ENCODE results near the gene AKIRIN1. TPM values are rescaled to one million over a fixed set of nuclear protein-coding genes. Genes with fewer than 3 reads are reported as not detected.
"Not testable (repeated sequence)": the region's sequence is repeated elsewhere in the genome, so short reads cannot be mapped to it uniquely, and the experiment has no call there.

The AKIRIN1 gene
- total RNA-seq, 2 experiments from 2014 or later, result 57.8 to 59.4 TPM

GRCh38 chr1:39003281-39003680, 12.2 kb downstream of the AKIRIN1 start:
- H3K4me3 Mint-ChIP-seq, result no peak overlapping the region
- no peaks in the 10 kb centered on the region for H3K9me3 Mint-ChIP-seq
- no peaks in the 10 kb centered on the region for H3K27me3 Mint-ChIP-seq
- POLR2A ChIA-PET, result interaction anchor here (0.7 to 2.9 kb wide), 4 partner anchors 14 to 410 kb away, joined by 3 to 9 read pairs (median 4); partner anchors contain the start of gene NDUFS5
- peaks cover 65% of the 10 kb centered on the region for H3K36me3 Mint-ChIP-seq (ENCODE audit: low read depth)
- peaks cover 41% of the 10 kb centered on the region for H3K4me1 Mint-ChIP-seq (ENCODE audit: low read depth)
- DNase-seq, result no peak
- CTCF ChIA-PET, result interaction anchor here (1.0 to 2.2 kb wide), 5 partner anchors 11 to 168 kb away, joined by 3 to 8 read pairs (median 6); no protein-coding TSS in a partner anchor
- intact Hi-C loops (cut with micrococcal nuclease), result no loop called here
- H3K27ac Mint-ChIP-seq, result peak overlapping the region; percentile 86
- no peak for ATAC-seq
- TF ChIP-seq, protein P1, sequence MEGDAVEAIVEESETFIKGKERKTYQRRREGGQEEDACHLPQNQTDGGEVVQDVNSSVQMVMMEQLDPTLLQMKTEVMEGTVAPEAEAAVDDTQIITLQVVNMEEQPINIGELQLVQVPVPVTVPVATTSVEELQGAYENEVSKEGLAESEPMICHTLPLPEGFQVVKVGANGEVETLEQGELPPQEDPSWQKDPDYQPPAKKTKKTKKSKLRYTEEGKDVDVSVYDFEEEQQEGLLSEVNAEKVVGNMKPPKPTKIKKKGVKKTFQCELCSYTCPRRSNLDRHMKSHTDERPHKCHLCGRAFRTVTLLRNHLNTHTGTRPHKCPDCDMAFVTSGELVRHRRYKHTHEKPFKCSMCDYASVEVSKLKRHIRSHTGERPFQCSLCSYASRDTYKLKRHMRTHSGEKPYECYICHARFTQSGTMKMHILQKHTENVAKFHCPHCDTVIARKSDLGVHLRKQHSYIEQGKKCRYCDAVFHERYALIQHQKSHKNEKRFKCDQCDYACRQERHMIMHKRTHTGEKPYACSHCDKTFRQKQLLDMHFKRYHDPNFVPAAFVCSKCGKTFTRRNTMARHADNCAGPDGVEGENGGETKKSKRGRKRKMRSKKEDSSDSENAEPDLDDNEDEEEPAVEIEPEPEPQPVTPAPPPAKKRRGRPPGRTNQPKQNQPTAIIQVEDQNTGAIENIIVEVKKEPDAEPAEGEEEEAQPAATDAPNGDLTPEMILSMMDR (IDR thresholded peaks at IDR 0.05), result no peak

DNA sequence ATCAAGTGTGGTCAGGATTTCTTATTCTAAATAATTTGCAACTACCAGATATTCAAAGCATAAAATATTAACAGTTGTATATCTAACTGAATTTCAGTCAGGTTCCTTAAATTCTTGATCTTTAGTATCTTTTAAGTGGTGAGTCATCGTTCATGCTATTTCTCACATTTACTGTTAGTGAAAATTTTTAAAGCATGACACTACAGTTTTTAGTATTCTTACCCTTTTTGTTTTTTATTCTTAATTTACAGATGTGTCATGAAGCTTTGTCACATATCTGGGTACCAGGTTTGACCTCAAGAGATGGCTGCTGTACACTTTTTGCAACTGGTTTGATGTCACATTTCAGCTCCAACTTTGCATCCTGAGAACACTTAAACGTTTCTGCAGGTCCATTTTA, 12.7 kb downstream of the AKIRIN1 start:
- Mint-ChIP-seq H3K36me3 (ENCODE audit: low read depth) (peaks cover 67% of the 10 kb centered on the region), H3K4me1 (ENCODE audit: low read depth) (peaks cover 40% of the 10 kb centered on the region), H3K9me3 (no peaks in the 10 kb centered on the region), H3K27me3 (no peaks in the 10 kb centered on the region), H3K4me3 (no peak overlapping the region), H3K27ac (peak overlapping the region; percentile 86)
- TF ChIP-seq, protein P1 (IDR thresholded peaks at IDR 0.05), result no peak
- ATAC-seq (peak; percentile 45), DNase-seq (no peak)
- POLR2A ChIA-PET, result interaction anchor here (0.6 to 2.9 kb wide), 2 partner anchors 22 to 88 kb away, joined by 3 to 9 read pairs; partner anchors contain the start of gene NDUFS5
- CTCF ChIA-PET, result interaction anchor here (1.0 to 2.2 kb wide), 5 partner anchors 12 to 169 kb away, joined by 3 to 8 read pairs (median 6); no protein-coding TSS in a partner anchor
- intact Hi-C loops (cut with micrococcal nuclease), result no loop called here

GRCh38 chr1:39006287-39006686, 15.2 kb downstream of the AKIRIN1 start:
- ATAC-seq (no peak), DNase-seq (no peak)
- H3K27ac Mint-ChIP-seq, result peak overlapping the region; percentile 30
- no peaks in the 10 kb centered on the region for H3K27me3 Mint-ChIP-seq
- intact Hi-C loops (cut with micrococcal nuclease), result no loop called here
- ChIA-PET POLR2A (no interaction called here), CTCF (no interaction called here)
- H3K36me3 Mint-ChIP-seq (ENCODE audit: low read depth), result peaks cover 57% of the 10 kb centered on the region
- H3K4me1 Mint-ChIP-seq (ENCODE audit: low read depth), result peaks cover 31% of the 10 kb centered on the region
- H3K4me3 Mint-ChIP-seq, result no peak overlapping the region
- TF ChIP-seq, protein P1 (IDR thresholded peaks at IDR 0.05), result no peak
- H3K9me3 Mint-ChIP-seq, result no peaks in the 10 kb centered on the region

DNA sequence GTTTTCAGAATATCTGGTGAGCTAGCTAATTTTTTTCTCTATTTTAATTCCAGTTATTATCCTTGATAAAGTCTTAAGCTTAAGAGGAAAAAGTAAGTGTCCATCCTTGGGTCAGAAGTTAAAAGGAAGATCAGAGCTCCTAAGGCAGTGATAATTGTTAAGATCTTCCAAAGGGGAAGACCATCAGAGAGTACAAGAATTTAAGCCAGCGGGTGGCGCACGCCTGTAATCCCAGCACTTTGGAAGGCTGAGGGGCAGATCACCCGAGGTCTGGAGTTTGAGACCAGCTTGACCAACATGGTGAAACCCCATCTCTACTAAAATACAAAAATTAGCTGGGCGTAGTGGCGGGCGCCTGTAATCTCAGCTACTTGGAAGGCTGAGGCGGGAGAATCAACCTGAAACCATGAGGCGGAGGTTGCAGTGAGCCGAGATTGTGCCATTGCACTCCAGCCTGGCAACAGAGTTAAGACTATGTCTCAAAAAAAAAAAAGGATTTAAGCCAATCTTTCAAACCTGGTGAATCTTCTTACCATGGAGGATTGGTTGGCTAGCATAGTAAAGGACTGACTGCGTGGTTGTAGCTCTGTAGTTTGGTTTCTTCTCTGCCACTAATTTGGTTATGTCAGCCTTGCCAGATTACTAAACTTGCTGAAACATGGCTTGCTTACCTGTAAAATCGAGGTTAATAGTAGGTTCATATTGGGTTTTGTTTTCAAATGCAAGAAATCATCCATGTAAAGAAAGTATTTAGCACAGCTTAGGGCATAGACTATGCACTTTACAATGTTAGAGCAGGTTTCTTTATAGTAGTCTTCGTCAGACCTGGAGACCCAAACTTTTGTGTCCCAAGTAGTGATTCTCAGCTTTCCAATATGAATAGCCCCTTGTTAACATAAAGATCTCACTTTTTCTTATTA, 15.9 kb downstream of the AKIRIN1 start:
- peaks cover 54% of the 10 kb centered on the region for H3K36me3 Mint-ChIP-seq (ENCODE audit: low read depth)
- ATAC-seq, result no peak
- ChIA-PET CTCF (no interaction called here), POLR2A (no interaction called here)
- peaks cover 26% of the 10 kb centered on the region for H3K4me1 Mint-ChIP-seq (ENCODE audit: low read depth)
- DNase-seq, result no peak
- H3K27ac Mint-ChIP-seq, result no peak overlapping the region
- TF ChIP-seq, protein P1 (IDR thresholded peaks at IDR 0.05), result no peak
- H3K4me3 Mint-ChIP-seq, result no peak overlapping the region
- H3K9me3 Mint-ChIP-seq, result no peaks in the 10 kb centered on the region
- no peaks in the 10 kb centered on the region for H3K27me3 Mint-ChIP-seq
- intact Hi-C loops (cut with micrococcal nuclease), result no loop called here

DNA sequence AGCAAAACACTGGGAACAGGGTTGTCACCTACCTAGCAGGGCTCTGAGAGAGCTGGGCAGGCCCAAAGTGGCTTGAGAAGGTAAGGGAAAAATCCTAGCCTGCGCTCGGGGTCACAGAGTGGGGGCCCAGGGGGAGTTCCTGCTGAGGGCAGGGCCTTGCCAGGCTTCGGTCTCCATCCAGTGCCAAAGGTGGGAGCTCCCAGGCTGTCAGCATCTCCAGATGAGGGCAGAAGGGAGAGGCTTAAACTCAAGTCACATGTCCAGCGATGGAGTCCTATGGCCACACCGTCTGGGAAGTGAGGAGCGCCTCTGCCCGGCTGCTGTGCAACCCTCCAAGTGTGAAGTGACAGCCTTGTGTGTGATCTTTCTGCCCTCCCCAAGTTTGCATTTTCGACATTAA, 23.9 kb downstream of the AKIRIN1 start:
- ATAC-seq; H3K27ac Mint-ChIP-seq; H3K27me3 Mint-ChIP-seq; DNase-seq; CTCF ChIA-PET; H3K9me3 Mint-ChIP-seq; H3K4me1 Mint-ChIP-seq (ENCODE audit: low read depth); intact Hi-C loops (cut with micrococcal nuclease); H3K4me3 Mint-ChIP-seq; H3K36me3 Mint-ChIP-seq (ENCODE audit: low read depth): not testable (repeated sequence)
- POLR2A ChIA-PET, result interaction anchor here (1.0 to 2.1 kb wide), 2 partner anchors 10 to 18 kb away, joined by 4 read pairs; no protein-coding TSS in a partner anchor

All from activated CD8-positive, alpha-beta T cell treated with anti-CD3 and anti-CD28 coated beads for 36 hours (primary cell).